SK-N-MC (cell line): ENCODE measurements around the gene FCRL2.

Experiments used
- DNase-seq: peaks from one replicate; pipeline ENCODE4 v3.0.0-alpha.2; 2011; ENCODE audit warnings: low read depth, low spot score
- H3K27ac ChIP-seq: fragments of 200-600 bp; sonication (generic); 2 replicates; pipeline ENCODE4 v1.5.1; 2016; ENCODE audit warnings: mixed run types
- H3K36me3 ChIP-seq: fragments of 200-600 bp; sonication (generic); 2 replicates; pipeline ENCODE4 v1.6.1; 2017; ENCODE audit warnings: antibody characterized with exemption, low read length, mixed read lengths; ENCODE audit not compliant: insufficient read depth
- H3K4me3 ChIP-seq: fragments of 200-600 bp; sonication (generic); 2 replicates; pipeline ENCODE4 v1.5.1; 2016
- H3K9ac ChIP-seq: fragments of 200-600 bp; sonication (generic); 2 replicates; pipeline ENCODE4 v1.8.0; 2017; ENCODE audit warnings: mixed run types, mixed read lengths; ENCODE audit not compliant: insufficient read length
- H3K9me3 ChIP-seq: fragments of 200-600 bp; sonication (generic); 2 replicates; pipeline ENCODE4 v1.6.1; 2017; ENCODE audit warnings: low read depth, mild to moderate bottlenecking, antibody characterized with exemption, low read length, moderate library complexity, mixed read lengths
- EZH2 ChIP-seq: fragments of 200-600 bp; sonication (generic); IDR thresholded peaks from one replicate; pipeline ENCODE4 v1.6.1; 2017; ENCODE audit warnings: antibody characterized with exemption
- FOXP2 ChIP-seq: optimal IDR thresholded peaks from 2 replicates; pipeline ENCODE3; 2011; ENCODE audit warnings: mild to moderate bottlenecking, moderate library complexity; ENCODE audit not compliant: insufficient read depth; ENCODE audit errors: extremely low read length, control extremely low read depth
- POLR2AphosphoS5 ChIP-seq: IDR thresholded peaks from 2 replicates; pipeline ENCODE4 v1.6.1; 2012; ENCODE audit warnings: mild to moderate bottlenecking, low read depth, low read length, borderline replicate concordance

Gene FCRL2

GRCh38 chr1:157798211-157798610, 21.3 kb upstream of the FCRL2 start:
- no peak for DNase-seq
- TF ChIP-seq POLR2AphosphoS5 (no peak), EZH2 (no peak), FOXP2 (no peak)
- no peaks in the 10 kb centered on the region for H3K9me3 ChIP-seq
- no peaks in the 10 kb centered on the region for H3K36me3 ChIP-seq
- H3K4me3 ChIP-seq: no peak overlapping the region
- H3K9ac ChIP-seq: no peak overlapping the region
- H3K27ac ChIP-seq: no peak overlapping the region

GRCh38 chr1:157785248-157785647, 8.3 kb upstream of the FCRL2 start:
- no peak overlapping the region for H3K27ac ChIP-seq

GRCh38 chr1:157784801-157785200, 7.9 kb upstream of the FCRL2 start:
- TF ChIP-seq POLR2AphosphoS5: no peak
- TF ChIP-seq FOXP2: no peak
- no peak for TF ChIP-seq EZH2
- H3K9me3 ChIP-seq: no peaks in the 10 kb centered on the region
- no peak overlapping the region for H3K27ac ChIP-seq
- H3K4me3 ChIP-seq: no peak overlapping the region
- no peak for DNase-seq
- no peak overlapping the region for H3K9ac ChIP-seq
- H3K36me3 ChIP-seq: no peaks in the 10 kb centered on the region

More at GRCh38 chr1:157785248-157785647, 8.3 kb upstream of the FCRL2 start:
- Histone ChIP-seq H3K9me3 (no peaks in the 10 kb centered on the region), H3K9ac (no peak overlapping the region), H3K4me3 (no peak overlapping the region), H3K36me3 (no peaks in the 10 kb centered on the region)
- TF ChIP-seq POLR2AphosphoS5: no peak
- TF ChIP-seq FOXP2: no peak
- no peak for TF ChIP-seq EZH2
- DNase-seq: no peak

GRCh38 chr1:157782931-157783330, 6.0 kb upstream of the FCRL2 start:
- no peak overlapping the region for H3K27ac ChIP-seq
- no peaks in the 10 kb centered on the region for H3K9me3 ChIP-seq
- TF ChIP-seq EZH2: no peak
- no peak for TF ChIP-seq POLR2AphosphoS5
- TF ChIP-seq FOXP2: no peak
- no peaks in the 10 kb centered on the region for H3K36me3 ChIP-seq
- no peak overlapping the region for H3K4me3 ChIP-seq
- no peak overlapping the region for H3K9ac ChIP-seq
- DNase-seq: no peak

- Histone ChIP-seq H3K4me3 (no peak overlapping the region), H3K36me3 (no peaks in the 10 kb centered on the region), H3K9me3 (no peaks in the 10 kb centered on the region), H3K27ac (no peak overlapping the region), H3K9ac (no peak overlapping the region)
- no peak for TF ChIP-seq POLR2AphosphoS5
- no peak for TF ChIP-seq EZH2
- TF ChIP-seq FOXP2: no peak
- no peak for DNase-seq
These were observed 4.1 kb upstream of the FCRL2 start for GRCh38 chr1:157781048-157781447.

- Histone ChIP-seq H3K4me3 (no peak overlapping the region), H3K9ac (no peak overlapping the region), H3K9me3 (no peaks in the 10 kb centered on the region), H3K36me3 (no peaks in the 10 kb centered on the region), H3K27ac (no peak overlapping the region)
- no peak for TF ChIP-seq FOXP2
- no peak for TF ChIP-seq POLR2AphosphoS5
- no peak for TF ChIP-seq EZH2
- no peak for DNase-seq
These were observed 1.6 kb downstream of the FCRL2 start for GRCh38 chr1:157775101-157775870.

GRCh38 chr1:157774412-157774811, 2.5 kb downstream of the FCRL2 start:
- no peak overlapping the region for H3K4me3 ChIP-seq
- no peak overlapping the region for H3K9ac ChIP-seq
- no peaks in the 10 kb centered on the region for H3K9me3 ChIP-seq
- DNase-seq: no peak
- no peak overlapping the region for H3K27ac ChIP-seq
- TF ChIP-seq FOXP2 (no peak), POLR2AphosphoS5 (no peak), EZH2 (no peak)
- H3K36me3 ChIP-seq: no peaks in the 10 kb centered on the region

GRCh38 chr1:157773493-157774350, 3.2 kb downstream of the FCRL2 start:
- TF ChIP-seq POLR2AphosphoS5 (no peak), EZH2 (no peak), FOXP2 (no peak)
- Histone ChIP-seq H3K36me3 (no peaks in the 10 kb centered on the region), H3K9me3 (no peaks in the 10 kb centered on the region), H3K4me3 (no peak overlapping the region), H3K9ac (no peak overlapping the region), H3K27ac (no peak overlapping the region)
- DNase-seq: no peak
